HUES64 (cell line): Measurements from ENCODE around the gene FARS2.
"Not testable (repeated sequence)": the region's sequence is repeated elsewhere in the genome, so short reads cannot be mapped to it uniquely, and the experiment has no call there.

Source experiments
- H3K27ac ChIP-seq: 2 replicates; pipeline ENCODE4 v1.7.0; 2013; ENCODE audit warnings: low read depth, low read length, inconsistent platforms
- H3K27me3 ChIP-seq: 2 replicates; pipeline ENCODE4 v1.6.1; 2013; ENCODE audit warnings: mild to moderate bottlenecking, low read length; ENCODE audit not compliant: insufficient read depth
- H3K36me3 ChIP-seq: 2 replicates; pipeline ENCODE4 v1.6.1; 2013; ENCODE audit warnings: mild to moderate bottlenecking, low read length; ENCODE audit not compliant: insufficient read depth
- H3K4me1 ChIP-seq: 2 replicates; pipeline ENCODE4 v1.6.1; 2013; ENCODE audit warnings: mild to moderate bottlenecking, low read length, moderate library complexity; ENCODE audit not compliant: insufficient read depth
- H3K4me3 ChIP-seq: 2 replicates; pipeline ENCODE4 v1.5.1; 2013; ENCODE audit warnings: mild to moderate bottlenecking, low read length, moderate library complexity
- H3K9ac ChIP-seq: 2 replicates; pipeline ENCODE4 v1.6.1; 2013; ENCODE audit warnings: mild to moderate bottlenecking, low read depth, low read length
- H3K9me3 ChIP-seq: 2 replicates; pipeline ENCODE4 v1.6.1; 2013; ENCODE audit warnings: low read depth, low read length; ENCODE audit not compliant: insufficient read depth
- WGBS: fragments of 150-250, 120-280 bp; methylation state at CpG from one replicate; pipeline ENCODE4 v1.1.7; 2013; ENCODE audit warnings: missing lambda C conversion rate; 5-methylcytosine and 5-hydroxymethylcytosine counted together

The FARS2 gene

DNA sequence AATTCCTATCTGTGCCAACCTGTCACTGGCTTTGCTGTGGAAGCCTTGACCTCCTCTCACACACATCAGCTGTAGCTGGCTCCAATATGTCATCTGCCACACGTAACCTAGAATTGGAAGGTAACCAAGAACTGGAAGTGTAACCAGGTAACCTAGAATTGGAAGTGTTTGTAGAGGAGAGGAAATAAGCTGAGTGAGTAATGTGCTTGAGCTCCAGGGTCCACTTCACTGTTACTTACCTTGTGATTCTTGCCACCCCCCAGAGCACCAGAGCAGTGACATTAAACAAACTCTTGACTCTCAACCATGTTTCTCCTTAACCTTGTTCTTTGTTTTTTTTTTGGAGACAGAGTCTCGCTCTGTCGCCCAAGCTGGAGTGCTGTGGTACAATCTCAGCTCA is 394.9 kb downstream of the FARS2 start:
- Histone ChIP-seq H3K9me3 (no peaks in the 10 kb centered on the region), H3K4me1 (peaks cover 5% of the 10 kb centered on the region; the same call in 1 of the 2 replicates), H3K9ac (no peak overlapping the region)

DNA sequence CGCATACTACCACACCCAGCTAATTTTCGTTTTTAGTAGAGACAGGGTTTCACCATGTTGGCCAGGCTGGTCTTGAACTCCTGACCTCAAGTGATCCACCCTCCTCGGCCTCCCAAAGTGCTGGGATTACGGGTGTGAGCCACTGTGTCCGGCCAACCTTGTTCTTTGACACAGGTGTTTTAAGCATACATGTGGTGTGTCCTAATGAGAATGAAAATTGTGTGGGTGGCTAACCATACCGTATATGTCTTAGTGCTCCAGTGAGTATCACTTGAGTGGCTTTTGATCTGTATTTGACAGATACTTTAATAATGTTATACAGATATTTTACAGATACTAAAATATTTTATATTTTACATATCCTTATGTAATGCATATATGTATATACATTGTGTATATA is 395.4 kb downstream of the FARS2 start:
- H3K36me3 ChIP-seq, H3K4me3 ChIP-seq, H3K27ac ChIP-seq, H3K9ac ChIP-seq, H3K9me3 ChIP-seq, H3K4me1 ChIP-seq, H3K27me3 ChIP-seq: not testable (repeated sequence)
- WGBS: 97% methylated on average over 6 of the region's 6 CpGs

More for the DNA sequence above, 394.9 kb downstream of the FARS2 start:
- H3K36me3 ChIP-seq: no peaks in the 10 kb centered on the region
- H3K27me3 ChIP-seq: no peaks in the 10 kb centered on the region
- WGBS: 98% methylated on average over 3 of the region's 3 CpGs
- no peak overlapping the region for H3K27ac ChIP-seq
- no peak overlapping the region for H3K4me3 ChIP-seq

DNA sequence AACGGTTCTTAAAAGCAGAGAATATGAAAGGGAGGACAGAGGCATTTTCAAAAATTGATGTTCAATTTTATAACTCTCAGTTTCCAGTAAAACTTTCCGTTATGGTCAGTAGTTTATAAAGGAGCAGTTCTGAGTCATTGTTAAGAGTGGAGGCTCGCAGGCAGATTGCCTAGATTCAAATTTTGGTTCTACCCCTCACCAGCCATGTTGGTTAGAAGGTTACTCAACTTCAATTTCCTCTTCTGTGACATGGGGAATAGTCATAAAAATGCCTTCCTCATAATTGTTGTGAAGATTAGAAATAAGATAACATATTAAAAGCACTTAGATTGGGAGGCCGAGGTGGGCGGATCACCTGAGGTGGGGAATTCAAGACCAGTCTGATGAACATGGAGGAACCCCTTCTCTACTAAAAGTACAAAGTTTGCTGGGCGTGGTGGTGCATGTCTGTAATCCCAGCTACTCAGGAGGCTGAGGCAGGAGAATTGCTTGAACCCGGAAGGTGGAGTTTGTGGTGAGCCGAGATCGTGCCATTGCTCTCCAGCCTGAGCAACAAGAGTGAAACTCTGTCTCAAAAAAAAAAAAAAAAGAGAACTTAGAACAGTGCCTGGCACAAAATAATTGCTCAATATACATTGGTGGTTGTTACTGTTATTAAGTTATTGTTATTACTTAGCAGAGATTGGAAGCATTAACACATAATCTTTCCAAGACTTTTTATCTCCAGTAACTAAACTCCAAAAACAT is 396.5 kb downstream of the FARS2 start:
- no peaks in the 10 kb centered on the region for H3K9me3 ChIP-seq
- no peak overlapping the region for H3K27ac ChIP-seq
- H3K4me1 ChIP-seq: peaks cover 5% of the 10 kb centered on the region; the same call in 1 of the 2 replicates
- no peak overlapping the region for H3K4me3 ChIP-seq
- H3K9ac ChIP-seq: no peak overlapping the region
- 95% methylated on average over 7 of the region's 9 CpGs for WGBS
- no peaks in the 10 kb centered on the region for H3K36me3 ChIP-seq
- H3K27me3 ChIP-seq: no peaks in the 10 kb centered on the region

DNA sequence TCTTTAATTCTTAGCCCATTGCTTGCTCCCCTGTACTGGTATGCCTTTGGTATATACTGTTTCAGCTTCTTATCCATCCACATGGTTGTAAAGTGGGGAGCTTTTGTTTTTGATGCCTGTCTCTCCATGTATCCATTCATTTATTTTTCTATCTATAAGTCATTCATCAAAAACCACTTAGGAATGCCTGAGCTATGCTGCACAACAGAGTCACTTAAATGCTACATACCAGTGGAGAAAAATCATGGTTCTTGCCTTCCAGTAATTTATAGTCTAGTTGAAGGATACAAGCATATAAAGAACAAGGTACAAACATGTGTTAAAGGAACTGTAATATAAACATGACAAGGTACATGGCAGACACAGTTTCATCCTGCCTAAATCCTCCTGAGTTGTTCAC is 398.2 kb downstream of the FARS2 start:
- H3K36me3 ChIP-seq: no peaks in the 10 kb centered on the region
- peaks cover 5% of the 10 kb centered on the region; the same call in 1 of the 2 replicates for H3K4me1 ChIP-seq
- H3K9me3 ChIP-seq: no peaks in the 10 kb centered on the region
- H3K27me3 ChIP-seq: no peaks in the 10 kb centered on the region
- no peak overlapping the region for H3K4me3 ChIP-seq
- H3K27ac ChIP-seq: no peak overlapping the region
- no peak overlapping the region for H3K9ac ChIP-seq

DNA sequence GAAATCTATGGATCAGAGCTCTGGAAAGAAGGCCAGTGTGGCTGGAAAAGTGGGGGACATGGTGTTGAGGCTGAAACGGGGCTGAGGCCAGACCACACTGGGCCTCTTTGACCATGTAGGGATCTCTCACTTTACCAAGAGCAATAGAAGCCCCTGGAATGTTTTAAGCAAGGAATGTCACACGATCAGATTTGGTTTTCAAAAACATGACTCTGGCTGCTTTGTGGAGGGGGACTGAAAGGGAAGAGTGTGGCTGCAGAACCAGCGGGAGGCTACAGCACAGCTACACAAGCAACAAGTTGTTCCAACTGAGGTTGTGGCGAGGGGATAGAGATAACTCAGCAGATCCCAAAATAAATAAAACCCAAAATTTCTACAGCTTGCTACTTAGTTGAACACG is 399.5 kb downstream of the FARS2 start:
- Histone ChIP-seq H3K9ac (no peak overlapping the region), H3K36me3 (no peaks in the 10 kb centered on the region), H3K27ac (no peak overlapping the region), H3K27me3 (no peaks in the 10 kb centered on the region), H3K9me3 (no peaks in the 10 kb centered on the region), H3K4me3 (no peak overlapping the region), H3K4me1 (peaks cover 5% of the 10 kb centered on the region; the same call in 1 of the 2 replicates)
- WGBS: 78% methylated on average over 5 of the region's 5 CpGs

DNA sequence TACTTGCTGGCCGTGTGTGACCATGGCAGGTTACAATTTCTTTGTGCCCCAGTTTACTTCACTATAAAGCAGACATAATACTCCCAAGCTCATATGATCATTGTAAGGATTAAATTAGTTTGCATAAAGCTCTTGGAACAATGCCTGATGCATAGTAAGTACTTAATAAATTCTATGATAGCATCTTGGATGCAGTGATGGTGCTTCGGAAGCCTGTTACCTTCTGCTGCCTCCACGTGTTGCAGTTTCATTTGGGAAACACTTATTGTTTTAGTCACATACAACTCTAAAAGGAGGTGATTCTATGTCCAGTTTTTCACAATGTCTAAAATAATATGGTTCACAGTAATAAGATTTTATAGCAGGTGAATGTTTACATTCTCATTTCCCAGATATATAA is 401.5 kb downstream of the FARS2 start:
- Histone ChIP-seq H3K9ac (no peak overlapping the region), H3K4me1 (peaks cover 5% of the 10 kb centered on the region; the same call in 1 of the 2 replicates), H3K9me3 (no peaks in the 10 kb centered on the region), H3K27ac (no peak overlapping the region), H3K27me3 (no peaks in the 10 kb centered on the region), H3K36me3 (no peaks in the 10 kb centered on the region), H3K4me3 (no peak overlapping the region)
- WGBS: 95% methylated on average over 3 of the region's 3 CpGs

DNA sequence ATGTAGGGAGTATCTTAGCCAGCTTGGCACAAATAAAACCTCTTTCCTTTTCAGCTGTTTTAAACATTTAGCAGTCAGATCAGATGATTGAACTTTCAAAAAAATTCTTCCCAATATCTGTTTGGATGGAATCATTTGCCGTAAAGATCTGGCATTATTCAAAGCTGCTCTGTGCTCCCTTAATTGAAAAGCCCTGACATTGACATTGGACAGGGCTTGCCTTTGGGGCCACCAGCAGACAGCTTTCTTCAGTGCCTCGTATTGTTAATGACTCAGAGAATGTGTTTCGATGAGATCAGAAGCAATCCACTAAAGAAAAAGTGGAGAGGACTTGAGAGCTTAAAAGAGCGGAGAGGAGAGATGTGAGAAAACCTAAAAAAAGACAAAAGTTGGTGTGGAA is 401.9 kb downstream of the FARS2 start:
- H3K27ac ChIP-seq: no peak overlapping the region
- no peaks in the 10 kb centered on the region for H3K27me3 ChIP-seq
- no peak overlapping the region for H3K4me3 ChIP-seq
- peaks cover 5% of the 10 kb centered on the region; the same call in 1 of the 2 replicates for H3K4me1 ChIP-seq
- no peak overlapping the region for H3K9ac ChIP-seq
- 88% methylated on average over 4 of the region's 4 CpGs for WGBS
- H3K9me3 ChIP-seq: no peaks in the 10 kb centered on the region
- no peaks in the 10 kb centered on the region for H3K36me3 ChIP-seq

DNA sequence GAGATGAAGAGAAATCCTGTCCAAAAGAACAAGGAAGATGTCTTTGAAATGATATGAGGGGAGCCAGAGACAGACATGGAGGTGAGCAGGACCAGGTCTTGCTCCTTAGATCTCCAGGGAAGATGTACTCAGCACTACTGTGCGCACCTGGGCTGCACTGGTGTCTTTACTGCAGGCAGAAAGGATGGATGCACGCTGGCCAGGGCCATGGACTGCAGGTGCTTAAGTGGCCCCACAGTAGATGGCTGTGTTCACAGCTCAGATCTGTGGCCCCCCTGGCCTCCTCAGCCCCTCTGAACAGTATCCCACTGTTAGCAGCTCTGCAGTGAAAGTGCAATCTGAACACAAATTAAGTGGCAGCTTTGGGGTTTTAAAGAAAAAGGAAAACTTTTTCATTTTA is 402.4 kb downstream of the FARS2 start:
- no peaks in the 10 kb centered on the region for H3K36me3 ChIP-seq
- no peak overlapping the region for H3K4me3 ChIP-seq
- H3K27me3 ChIP-seq: no peaks in the 10 kb centered on the region
- H3K4me1 ChIP-seq: peaks cover 5% of the 10 kb centered on the region; the same call in 1 of the 2 replicates
- 89% methylated on average over 2 of the region's 2 CpGs for WGBS
- no peaks in the 10 kb centered on the region for H3K9me3 ChIP-seq
- no peak overlapping the region for H3K9ac ChIP-seq
- no peak overlapping the region for H3K27ac ChIP-seq

DNA sequence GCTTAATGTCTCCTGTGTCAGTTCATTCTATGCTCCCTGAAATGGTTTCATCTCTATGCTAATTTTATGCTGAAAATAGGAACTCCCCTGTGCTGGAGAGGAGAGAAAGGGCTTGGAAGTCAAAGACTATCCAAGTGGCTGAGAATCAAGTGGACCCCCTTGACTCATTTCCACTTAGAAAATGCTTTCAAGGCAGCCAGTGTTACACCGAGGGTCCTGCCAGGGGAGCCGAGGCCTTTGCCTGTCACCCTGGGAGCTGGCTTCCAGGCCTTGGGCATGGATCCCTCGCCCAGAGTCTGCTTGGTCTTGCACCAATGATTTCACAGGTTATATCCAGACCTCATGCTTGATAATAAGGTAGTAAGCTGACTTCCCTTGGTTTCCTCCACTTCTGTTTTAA is 402.8 kb downstream of the FARS2 start:
- Histone ChIP-seq H3K4me1 (peaks cover 5% of the 10 kb centered on the region; the same call in 1 of the 2 replicates), H3K27me3 (no peaks in the 10 kb centered on the region), H3K4me3 (no peak overlapping the region), H3K27ac (no peak overlapping the region), H3K9ac (no peak overlapping the region), H3K9me3 (no peaks in the 10 kb centered on the region), H3K36me3 (no peaks in the 10 kb centered on the region)
- WGBS: 88% methylated on average over 3 of the region's 3 CpGs

DNA sequence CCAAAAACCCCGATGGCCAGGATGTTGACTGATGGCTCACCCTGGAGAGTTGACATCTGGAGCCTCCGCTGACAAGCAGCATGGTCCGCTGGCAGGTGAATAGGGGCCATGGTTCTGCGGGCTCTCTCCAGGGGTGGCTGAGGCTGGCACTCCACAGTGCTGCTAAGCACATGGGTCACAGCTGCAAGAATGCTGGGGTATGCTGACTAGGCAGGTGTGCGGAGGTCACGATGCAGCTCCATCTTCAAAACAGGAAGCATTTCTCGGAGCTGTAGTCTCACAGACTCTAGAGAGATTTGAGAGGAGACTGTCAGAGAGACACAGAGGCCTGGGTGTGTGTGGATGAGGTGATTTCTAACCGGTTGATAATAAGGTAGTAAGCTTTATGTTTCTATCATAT is 403.9 kb downstream of the FARS2 start:
- H3K9me3 ChIP-seq: no peaks in the 10 kb centered on the region
- no peak overlapping the region for H3K27ac ChIP-seq
- no peak overlapping the region for H3K4me3 ChIP-seq
- H3K27me3 ChIP-seq: no peaks in the 10 kb centered on the region
- no peaks in the 10 kb centered on the region for H3K4me1 ChIP-seq
- WGBS: 93% methylated on average over 7 of the region's 8 CpGs
- no peak overlapping the region for H3K9ac ChIP-seq
- no peaks in the 10 kb centered on the region for H3K36me3 ChIP-seq

DNA sequence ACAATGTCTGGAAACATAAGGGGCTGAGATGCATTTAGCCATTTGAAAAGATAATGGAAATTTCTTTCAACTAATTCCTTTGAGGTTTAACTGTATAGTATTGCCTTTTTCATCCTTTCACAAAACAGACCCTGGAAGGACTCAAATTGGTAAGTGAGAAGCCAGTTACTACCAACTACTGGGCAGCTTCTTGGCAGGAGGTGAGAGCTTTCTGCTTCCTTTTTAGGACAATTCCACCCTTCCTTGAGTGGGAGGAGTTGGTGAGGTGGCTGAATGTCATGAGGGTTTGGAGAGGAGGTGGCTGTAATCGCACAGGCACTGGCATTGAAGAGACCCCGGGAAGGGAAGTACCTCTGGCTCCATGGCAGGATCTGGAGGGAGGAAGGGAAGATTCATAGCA is 404.4 kb downstream of the FARS2 start:
- peaks cover under 1% of the 10 kb centered on the region; the same call in 1 of the 2 replicates for H3K4me1 ChIP-seq
- 89% methylated on average over 2 of the region's 2 CpGs for whole genome bisulfite sequencing

DNA sequence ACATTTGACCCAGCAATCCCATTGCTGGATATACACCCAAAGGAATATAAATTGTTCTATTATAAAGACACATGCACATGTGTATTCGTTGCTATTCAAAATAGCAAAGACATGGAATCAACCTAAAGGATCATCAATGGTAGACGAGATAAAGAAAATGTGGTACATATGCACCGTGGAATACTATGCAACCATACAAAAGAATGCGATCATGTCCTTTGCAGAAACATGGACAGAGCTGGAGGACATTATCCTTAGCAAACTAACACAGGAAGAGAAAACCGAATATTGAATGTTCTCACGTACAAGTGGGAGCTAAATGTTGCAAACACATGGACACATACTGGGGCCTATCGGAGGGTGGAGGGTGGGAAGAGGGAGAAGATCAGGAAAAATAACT is 405.4 kb downstream of the FARS2 start:
- H3K9ac ChIP-seq: no peak overlapping the region
- no peaks in the 10 kb centered on the region for H3K36me3 ChIP-seq
- H3K4me3 ChIP-seq: no peak overlapping the region
- no peak overlapping the region for H3K27ac ChIP-seq
- peaks cover 10% of the 10 kb centered on the region for H3K4me1 ChIP-seq
- 91% methylated on average over 7 of the region's 7 CpGs for WGBS
- no peaks in the 10 kb centered on the region for H3K9me3 ChIP-seq
- no peaks in the 10 kb centered on the region for H3K27me3 ChIP-seq

More for the DNA sequence above, 404.4 kb downstream of the FARS2 start:
- H3K27me3 ChIP-seq: no peaks in the 10 kb centered on the region
- H3K27ac ChIP-seq: no peak overlapping the region
- no peak overlapping the region for H3K9ac ChIP-seq
- no peak overlapping the region for H3K4me3 ChIP-seq
- no peaks in the 10 kb centered on the region for H3K9me3 ChIP-seq
- no peaks in the 10 kb centered on the region for H3K36me3 ChIP-seq
